GM04504 (cell line): ENCODE measurements around the gene LGALS8.
A peak's percentile ranks its signal among the peaks of the same experiment; 100 is the strongest.
"Not testable (repeated sequence)": the region's sequence is repeated elsewhere in the genome, so short reads cannot be mapped to it uniquely, and the experiment has no call there.

ENCODE experiments used
- DNase-seq: peaks from one replicate; pipeline ENCODE4 v3.0.0-alpha.2; 2012; ENCODE audit warnings: low read depth

The LGALS8 gene

DNA sequence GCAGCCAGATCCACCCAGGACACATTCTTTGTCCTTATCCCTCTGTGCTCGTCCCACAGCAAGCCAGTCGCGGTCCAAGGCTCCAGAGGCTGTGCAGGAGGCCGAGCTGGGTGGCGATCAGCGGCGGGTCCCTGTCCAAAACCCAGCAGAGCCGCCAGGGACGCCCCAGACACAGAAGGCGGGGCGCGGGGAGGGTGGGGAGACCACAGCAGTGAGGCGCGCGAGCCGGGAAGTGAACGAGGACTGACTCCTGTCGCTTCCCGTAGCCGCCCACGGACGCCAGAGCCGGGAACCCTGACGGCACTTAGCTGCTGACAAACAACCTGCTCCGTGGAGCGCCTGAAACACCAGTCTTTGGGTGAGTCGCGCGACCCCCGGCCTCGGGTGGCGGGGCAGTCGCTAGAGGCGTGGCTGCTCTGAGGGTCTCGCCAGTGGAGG is at the start of gene LGALS8:
Gene LGALS8 (plus strand): TSS at position 279 of the 438 bp plus-strand sequence. CDS start 2,089 bp downstream, outside the sequence.
- DNase-seq = peak; percentile 52

DNA sequence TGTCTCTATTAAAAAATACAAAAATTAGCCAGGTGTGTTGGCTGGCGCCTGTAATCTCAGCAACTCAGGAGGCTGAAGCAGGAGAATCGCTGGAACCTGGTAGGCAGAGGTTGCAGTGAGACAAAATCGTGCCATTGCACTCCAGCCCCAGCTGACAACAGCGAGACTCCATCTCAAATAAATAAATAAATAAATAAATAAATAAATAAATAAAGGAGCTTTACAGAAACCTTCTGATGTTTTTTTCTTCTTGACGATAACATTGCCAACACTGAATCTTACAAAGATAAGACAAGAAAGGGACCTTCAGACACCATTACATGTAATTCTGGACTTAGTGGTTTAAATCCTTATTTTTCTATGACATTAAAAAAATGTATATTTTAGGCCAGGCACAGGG is 47.8 kb upstream of the LGALS8 start:
- no peak for DNase-seq

DNA sequence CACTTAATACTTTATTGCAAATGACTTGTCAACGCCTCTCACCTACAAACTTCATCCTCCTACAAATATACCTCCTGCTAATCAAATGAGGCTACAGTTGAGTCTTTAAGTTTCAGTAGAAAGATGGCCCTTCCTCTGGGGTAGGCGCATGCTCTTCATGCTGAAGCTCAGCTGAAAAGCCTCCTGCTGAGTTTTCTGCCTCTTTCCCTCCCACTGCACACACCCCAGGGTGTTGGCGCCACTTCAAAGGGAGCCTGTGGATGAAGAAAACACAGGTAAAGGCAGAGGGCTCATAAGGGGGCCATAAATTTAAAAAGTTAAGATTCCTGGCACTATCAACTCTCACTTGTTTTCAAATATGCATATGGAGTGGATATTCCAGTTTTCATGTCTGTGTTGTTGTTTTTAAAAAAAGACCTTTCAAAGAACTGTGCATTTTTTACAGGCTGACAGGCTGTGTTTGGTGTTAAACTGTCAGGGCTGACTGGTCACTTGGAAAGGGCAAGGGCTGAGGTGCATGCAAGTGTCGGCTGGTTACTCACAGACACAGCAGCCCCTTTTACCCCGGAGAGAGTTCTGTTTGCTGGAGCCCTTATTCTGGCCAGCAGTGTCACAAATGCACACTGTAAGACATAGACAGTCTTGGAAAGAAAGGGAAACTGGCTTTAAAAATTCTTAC is 42.9 kb upstream of the LGALS8 start:
- no peak for DNase-seq

DNA sequence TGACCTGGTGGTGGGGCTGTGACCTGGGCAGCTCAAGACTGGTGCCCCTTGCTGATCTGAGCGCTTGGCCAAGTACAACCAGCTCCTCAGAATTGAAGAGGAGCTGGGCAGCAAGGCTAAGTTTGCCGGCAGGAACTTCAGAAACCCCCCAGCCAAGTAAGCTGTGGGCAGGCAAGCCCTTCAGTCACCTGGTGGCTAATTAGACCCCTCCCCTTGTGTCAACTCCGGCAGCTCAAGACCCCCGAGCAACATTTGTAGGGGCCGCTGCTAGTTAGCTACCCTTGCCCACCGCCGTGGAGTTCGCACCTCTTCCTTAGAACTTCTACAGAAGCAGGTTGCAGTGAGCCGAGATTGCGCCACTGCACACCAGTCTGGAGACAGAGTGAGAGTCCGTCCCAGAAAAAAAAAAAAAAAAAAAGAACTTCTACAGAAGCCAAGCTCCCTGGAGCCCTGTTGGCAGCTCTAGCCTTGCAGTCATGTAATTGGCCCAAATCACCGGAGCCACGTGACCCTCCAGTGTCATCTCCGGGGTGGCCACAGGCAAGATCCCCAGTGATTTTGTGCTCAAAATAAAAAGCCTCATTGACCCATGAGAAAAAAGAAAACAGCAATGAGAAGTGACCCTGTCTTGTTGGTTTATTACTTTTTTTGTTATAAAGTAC is 39.3 kb upstream of the LGALS8 start:
- no peak for DNase-seq

DNA sequence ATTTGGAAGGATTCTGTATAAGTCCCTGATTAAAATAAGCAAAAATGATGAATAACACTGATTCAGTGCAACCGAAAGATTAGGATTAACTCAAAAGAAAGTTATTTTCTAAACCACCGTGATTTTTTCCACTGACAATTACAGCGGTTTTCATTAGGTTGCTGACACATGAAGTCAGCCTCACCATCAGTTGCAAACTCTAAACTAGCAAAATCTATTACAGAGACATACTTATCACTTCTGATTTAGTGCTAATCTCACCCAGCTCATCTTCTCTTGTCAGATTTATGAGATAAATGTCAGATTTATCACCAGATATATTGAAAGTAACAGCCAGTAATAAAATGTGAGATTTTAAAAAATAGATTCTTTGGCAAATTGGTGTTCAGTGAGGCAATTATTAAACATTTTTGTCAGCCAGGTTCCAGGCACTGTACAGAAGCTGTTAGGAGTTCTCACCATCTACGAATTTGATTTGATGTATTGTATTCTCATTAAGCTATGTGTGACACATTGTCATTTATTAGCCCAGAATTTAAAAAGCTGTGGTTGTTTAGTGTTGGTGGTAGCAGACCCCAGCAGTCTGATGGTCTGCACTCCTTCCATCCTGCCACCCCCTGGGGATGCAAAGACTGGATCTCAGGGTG is 37.3 kb upstream of the LGALS8 start:
- DNase-seq = no peak

DNA sequence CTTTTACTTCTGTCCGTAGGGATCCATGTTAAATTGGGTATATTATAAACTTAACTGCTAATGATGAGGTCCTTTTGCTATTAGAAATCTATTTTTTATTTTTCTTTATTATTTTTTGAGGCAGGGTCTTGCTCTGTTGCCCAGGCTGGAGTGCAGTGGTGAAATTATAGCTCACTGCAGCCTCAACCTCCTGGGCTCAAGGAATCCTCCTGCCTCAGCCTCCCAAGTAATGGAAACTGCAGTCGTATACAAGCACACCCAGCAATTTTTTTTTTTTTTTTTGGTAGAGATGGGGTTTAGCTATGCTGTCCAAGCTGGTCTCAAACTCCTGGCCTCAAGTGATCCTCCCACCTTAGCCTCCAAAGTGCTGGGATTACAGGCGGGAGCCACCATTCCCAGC is 34.6 kb upstream of the LGALS8 start:
- DNase-seq = not testable (repeated sequence)

DNA sequence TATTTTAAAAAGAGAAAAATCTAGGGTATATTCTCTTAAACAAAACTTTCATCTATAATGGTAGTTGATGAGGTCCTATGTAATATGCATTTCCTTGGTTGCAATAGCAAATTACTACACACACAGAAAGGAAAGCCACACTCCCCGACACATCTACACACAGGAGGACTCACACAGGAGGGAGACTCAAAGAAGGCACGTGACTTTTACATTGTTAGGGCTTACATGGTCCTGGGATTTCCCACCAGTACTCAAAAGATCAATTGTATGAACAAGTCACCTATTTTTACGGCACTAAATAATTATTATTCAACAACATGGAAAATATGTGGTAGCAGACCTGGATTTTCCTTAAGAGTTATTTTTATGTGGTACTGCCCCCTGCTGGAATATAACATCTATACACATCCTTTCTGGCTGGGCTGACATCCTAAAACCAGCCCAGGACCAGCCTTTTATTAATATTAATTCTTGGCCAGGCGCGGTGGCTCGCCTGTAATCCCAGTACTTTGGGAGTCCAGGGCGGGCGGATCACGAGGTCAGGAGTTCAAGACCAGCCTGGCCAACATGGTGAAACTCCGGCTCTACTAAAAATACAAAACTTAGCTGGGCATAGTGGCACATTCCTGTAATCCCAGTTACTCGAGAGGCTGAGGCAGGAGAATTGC is 33.9 kb upstream of the LGALS8 start:
- DNase-seq = peak; percentile 24

DNA sequence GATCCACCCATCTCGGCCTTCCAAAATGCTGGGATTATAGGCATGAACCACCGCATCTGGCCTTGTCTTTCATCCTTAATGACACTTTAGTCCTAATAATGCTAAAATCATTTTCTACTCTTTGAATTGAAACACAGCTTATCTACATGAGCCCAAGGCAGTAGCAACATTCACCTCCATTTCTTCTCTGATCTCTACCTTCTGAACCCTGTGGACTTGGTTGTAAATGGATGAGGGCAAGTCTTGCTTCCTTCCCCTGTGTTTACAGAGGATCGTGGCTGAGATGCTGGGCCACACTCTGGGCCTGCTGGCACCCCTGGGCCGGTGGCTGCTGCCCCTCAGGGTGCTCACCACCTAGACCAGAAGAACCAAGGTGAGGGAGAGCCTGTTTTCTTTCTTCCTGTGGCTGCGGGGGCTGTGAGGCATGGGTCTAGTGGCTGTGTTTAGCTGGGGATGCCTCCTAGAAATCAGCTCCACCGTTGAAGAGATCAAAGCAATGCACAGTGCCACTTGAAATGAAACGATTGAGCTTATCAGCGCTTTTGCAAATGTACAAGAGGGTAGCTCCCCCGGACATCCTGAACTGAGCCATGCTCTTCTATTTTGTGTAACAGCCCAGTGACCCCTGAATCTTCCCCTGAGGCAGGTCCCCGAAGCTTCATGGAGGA is 32.2 kb upstream of the LGALS8 start:
- DNase-seq = no peak

DNA sequence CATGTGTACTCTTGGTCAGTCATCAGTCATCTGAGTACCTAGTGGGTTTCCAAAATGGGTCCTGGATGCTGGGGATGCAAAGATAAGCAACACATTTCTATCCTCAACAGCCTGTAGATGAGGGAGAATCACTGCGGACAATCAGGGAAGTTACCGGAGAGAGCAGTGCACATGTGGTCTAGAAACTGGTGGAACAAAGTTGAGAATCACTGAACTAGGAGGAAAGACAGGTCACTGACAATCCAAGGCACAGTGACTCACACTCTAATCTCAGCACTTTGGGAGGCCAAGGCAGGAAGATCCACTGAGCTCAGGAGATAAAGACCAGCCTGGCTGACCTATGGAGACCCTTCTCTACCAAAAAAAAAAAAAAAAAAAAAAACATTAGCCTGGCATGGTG is 31.4 kb upstream of the LGALS8 start:
- DNase-seq = no peak

DNA sequence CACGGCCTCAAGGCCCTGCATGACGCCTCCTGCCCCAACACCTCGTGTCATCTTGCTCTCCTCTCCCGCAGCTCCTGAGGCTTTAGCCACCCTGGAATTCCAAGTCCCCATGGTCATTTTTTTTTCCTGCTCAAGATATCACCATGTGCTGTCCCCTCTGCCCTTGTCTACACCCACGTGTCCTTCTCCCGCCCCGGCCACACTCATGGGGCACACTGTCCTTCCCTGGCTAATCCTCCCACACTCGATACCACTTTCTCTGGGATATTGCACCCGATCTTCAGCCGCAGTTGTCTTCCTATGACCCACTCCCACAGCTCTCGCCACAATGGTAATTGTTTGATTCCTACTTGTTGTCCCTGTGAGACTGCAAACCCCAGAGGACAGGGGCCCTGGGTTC is 29.7 kb upstream of the LGALS8 start:
- DNase-seq = no peak

DNA sequence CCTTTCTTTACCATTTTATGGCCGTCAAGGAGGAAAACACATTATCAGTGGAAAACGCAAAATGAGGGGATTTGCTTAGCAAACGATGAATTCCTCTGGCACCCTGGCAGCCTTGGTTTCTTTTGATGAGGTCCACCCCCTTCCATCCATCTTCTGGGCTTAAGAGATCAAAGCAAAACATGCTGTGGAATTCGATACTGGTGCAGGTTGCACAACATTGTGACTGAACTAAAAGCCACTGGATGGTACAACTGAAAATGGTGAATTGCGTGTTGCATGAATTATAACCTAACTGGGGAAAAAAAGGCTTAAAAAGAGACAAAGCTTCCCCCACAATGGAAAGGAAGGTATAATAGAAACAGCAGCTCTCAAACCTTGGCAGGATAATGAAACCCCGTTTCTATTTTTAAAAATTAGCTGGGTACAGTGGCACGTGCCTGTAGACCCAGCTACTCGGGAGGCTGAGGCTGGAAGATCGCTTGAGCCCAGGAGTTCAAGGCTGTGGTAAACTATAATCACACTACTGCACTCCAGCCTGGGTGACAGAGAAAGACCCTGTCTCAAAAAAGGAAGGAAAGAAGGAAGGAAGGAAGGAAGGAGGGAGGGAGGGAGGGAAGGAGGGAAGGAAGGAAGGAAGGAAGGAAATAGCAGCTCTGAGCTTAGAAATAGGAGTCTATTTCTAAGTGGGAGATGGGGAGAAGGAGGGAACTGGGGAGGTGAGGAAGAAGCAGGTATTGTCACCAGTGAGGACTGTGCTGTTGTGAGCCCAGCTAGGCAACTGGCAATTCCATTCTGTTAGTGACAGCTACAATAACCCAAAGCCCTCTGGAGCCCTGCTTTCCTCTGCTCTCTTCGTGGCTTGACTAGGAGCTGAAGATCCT is 29.0 kb upstream of the LGALS8 start:
- DNase-seq = no peak

DNA sequence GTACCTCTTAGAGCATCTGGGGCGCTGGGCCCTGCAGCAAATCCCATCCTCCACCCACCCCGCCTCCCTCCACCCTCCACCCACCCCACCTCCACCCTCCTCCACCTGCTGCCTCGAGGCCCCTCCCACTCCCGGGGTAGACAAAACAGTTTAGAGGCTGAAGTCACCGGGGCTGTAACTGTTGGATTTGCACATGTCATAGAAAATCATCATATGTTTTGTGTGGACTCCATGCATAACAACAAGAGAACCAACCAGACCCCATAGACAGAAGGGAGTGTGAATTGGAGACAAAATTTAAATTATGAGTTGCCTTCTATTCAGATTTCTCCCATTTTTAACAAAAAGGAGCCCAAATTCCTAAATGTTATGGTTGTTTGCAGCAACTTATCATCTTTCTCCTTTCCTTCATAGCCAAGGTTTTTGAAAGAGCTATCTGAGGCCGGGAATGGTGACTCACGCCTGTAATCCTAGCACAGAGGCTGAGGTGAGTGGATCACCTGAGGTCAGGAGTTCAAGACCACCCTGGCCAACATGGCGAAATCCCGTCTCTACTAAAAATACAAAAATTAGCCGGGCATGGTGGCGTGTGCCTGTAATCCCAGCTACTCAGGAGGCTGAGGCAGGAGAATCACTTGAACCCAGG is 28.2 kb upstream of the LGALS8 start:
- DNase-seq = no peak

DNA sequence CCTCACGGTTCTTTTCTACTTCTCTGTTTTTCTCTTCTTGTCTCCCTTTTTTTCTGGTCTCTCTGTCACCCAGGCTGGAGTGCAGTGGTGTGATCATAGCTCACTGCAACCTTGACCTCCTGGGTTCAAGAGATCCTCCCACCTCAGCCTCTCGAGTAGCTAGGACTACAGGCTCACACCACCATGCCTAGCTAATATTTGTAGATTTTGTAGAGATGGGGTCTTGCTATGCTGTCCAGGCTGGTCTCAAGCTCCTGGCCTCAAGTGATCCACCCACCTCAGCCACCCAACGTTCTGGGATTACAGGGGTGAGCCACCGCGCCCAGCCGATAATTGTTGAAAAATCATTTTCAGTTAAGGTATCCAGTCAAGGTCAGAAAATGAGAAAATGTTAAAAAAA is 25.9 kb upstream of the LGALS8 start:
- no peak for DNase-seq

DNA sequence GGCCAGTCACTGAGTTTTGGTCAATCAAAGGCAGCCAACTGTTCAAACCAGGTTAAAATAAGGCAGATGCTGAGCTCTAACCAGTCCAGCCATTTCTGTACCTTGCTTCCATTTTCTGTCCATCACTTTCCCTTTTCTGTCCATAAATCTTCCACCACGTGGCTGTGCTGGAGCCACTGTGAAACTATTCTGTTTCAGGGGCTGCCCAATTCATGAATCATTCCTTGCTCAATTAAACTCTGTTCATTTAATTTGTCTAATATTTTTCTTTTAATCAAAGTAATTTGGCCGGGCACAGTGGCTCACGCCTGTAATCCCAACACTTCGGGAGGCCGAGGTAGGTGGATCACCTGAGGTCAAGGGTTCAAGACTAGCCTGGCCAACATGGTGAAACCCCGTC is 22.7 kb upstream of the LGALS8 start:
- no peak for DNase-seq

DNA sequence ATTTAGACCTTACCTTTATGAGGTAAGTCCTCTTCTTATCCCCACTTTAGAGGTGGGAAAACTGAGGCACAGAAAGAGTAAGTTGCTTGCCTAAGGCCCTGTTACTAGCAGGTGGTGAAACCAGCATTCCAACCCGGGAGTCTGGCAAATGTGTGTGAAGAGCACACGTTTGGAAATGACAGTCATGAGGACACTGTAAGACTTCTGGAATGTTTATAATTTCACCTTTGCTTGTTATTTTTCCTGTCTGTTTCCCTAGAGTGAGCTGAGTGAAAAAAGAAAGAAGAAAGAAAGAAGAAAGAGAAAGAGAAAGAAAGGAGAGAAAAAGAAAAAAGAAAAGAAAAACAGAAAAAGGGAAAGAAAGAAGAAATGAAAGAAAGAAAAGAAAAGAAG is 21.2 kb upstream of the LGALS8 start:
- no peak for DNase-seq

DNA sequence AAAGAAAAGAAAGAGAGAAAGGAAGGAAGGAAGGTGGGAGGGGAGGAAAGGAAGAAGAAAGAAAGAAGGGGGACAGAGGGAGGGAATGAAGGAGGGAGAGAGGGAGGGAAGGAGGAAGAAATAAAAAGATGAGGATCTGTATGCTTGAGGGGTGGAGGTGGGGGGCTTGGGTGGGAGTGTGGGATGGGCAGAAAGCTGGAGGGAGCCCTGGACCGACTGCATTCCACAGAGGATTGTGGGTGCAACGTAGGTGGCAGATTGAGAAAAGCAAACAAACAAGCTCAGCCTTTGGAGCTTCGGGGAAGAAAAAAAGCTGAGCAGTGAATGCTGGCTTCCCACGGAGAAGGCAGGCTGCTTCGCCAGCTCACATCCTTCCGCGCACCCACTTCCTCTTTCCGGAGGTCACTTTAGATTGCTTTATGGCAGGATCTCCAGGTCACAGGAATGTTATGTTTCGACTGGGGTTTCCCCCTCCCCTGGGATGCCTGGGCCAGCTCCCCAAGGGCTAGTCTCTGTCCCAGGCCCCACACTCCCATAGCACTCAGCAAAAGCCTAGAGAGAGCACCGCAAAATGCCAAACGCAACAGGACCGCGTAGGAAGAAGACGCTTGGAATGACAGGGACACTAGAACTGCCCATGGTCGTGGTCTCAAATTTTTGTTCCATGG is 20.7 kb upstream of the LGALS8 start:
- DNase-seq = no peak

DNA sequence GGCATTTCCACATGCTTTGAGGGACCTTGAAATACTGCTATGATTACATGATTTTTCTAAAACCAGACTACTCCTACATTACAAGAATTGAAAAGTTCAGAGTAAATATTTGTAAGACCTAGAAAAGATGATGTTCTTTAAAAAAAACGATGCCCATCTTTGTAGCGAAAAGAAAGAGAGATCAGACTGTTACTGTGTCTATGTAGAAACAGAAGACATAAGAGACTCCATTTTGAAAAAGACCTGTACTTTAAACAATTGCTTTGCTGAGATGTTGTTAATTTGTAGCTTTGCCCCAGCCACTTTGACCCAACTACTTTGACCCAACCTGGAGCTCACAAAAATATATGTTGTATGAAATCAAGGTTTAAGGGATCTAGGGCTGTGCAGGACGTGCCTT is 19.4 kb upstream of the LGALS8 start:
- not testable (repeated sequence) for DNase-seq

DNA sequence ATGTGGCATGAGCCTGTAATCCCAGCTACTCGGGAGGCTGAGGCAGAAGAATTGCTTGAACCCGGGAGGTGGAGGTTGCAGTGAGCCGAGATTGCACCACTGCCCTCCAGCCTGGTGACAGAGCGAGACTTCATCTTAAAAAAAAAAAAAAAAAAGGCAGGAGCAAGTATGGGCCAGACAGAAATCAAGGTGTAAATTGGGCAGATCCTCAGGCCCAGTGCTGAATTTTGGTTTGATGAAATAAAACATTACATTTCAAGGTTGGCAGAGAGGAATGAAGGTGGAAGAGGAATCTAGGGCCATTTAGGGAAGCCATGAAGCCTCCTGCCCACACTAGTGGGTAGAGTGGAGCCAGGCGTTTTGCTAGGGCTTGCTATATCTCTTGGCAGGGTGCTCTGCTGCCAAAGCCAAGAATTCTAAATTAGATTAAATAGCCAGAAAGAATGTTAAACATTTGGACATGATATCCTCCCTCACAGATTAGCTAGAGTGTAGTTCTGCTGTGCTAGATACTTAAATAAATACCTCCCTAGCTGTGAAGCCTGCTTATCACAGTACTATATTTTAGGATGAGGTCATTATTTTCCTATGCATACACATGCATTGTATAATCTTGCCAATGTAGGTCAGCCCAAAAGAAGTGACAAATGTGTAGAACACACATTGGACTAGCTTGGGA is 16.6 kb upstream of the LGALS8 start:
- no peak for DNase-seq

DNA sequence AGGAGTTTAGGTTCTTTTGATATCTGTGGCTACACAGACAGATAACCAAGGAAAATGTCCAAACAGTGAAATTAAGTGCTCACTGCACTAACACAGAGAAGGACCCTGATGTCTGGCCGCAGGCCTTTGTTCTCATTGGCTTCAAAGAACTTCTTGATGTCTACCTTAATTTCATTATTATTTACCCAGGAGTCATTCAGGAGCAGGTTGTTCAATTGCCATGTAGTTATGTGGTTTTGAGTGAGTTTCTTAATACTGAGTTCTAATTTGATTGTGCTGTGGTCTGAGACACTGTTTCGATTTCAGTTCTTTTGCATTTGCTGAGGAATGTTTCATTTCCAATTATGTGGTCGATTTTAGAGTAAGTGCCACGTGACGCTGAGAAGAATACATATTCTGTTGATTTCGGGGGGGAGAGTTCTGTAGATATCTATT is 15.2 kb upstream of the LGALS8 start:
- DNase-seq = no peak

DNA sequence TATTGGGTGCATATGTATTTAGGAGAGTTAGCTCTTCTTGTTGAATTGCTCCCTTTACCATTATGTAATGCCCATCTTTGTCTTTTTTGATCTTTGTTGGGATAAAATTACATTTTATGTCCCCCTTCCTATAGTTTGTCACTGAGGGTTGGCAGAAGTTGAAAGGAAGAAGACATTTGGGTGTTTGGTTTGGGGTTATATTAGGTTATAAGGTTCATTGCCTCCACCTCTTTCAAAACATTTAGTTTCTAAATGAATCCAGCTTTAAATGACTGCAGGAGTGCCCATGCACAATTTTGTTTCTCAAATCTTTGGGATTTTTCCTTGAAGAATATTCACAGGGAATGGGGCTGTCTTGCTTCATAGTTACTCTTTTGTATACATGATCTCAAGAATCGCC is 14.6 kb upstream of the LGALS8 start:
- DNase-seq = no peak
